RWPE2 (cell line): ENCODE measurements around the gene ELK3.
A peak's percentile ranks its signal among the peaks of the same experiment; 100 is the strongest.

Source experiments
- ATAC-seq: fragments of 200-7000 bp; cut with Tn5 transposase; 3 replicates; pipeline ENCODE4 v1.9.1; 2021; ENCODE audit warnings: low read depth
- DNase-seq: peaks from one replicate; pipeline ENCODE4 v3.0.0-alpha.2; 2020; ENCODE audit warnings: low spot score
- H3K27ac ChIP-seq: fragments of 450-650 bp; 2 replicates; pipeline ENCODE4 v1.5.1; 2017; ENCODE audit warnings: mild to moderate bottlenecking; ENCODE audit not compliant: poor library complexity, severe bottlenecking
- H3K27me3 ChIP-seq: fragments of 250-450 bp; sonication (Bioruptor Pico); 2 replicates; pipeline ENCODE4 v1.5.1; 2021; ENCODE audit warnings: mild to moderate bottlenecking, moderate library complexity; ENCODE audit not compliant: insufficient read depth, poor library complexity, severe bottlenecking
- H3K36me3 ChIP-seq: fragments of 250-450 bp; sonication (Bioruptor Pico); 2 replicates; pipeline ENCODE4 v1.5.1; 2020; ENCODE audit warnings: low read depth, mild to moderate bottlenecking, moderate library complexity
- H3K4me1 ChIP-seq: fragments of 250-450 bp; sonication (Bioruptor Pico); 2 replicates; pipeline ENCODE4 v1.5.1; 2021; ENCODE audit warnings: mild to moderate bottlenecking, moderate library complexity; ENCODE audit not compliant: insufficient read depth, poor library complexity, severe bottlenecking
- H3K4me3 ChIP-seq: fragments of 250-450 bp; sonication (Bioruptor Pico); 2 replicates; pipeline ENCODE4 v1.5.1; 2021; ENCODE audit warnings: mild to moderate bottlenecking, moderate library complexity; ENCODE audit not compliant: severe bottlenecking
- H3K9me3 ChIP-seq: fragments of 250-450 bp; sonication (Bioruptor Pico); 2 replicates; pipeline ENCODE4 v1.5.1; 2021; ENCODE audit warnings: mild to moderate bottlenecking, moderate library complexity; ENCODE audit not compliant: severe bottlenecking
- CTCF ChIP-seq: fragments of 450-650 bp; IDR thresholded peaks from one replicate; pipeline ENCODE4 v1.5.1; 2017; ENCODE audit warnings: mild to moderate bottlenecking, moderate library complexity; ENCODE audit not compliant: poor library complexity, severe bottlenecking

Gene ELK3

GRCh38 chr12:96246926-96247505 is 52.8 kb downstream of the ELK3 start:
- Histone ChIP-seq H3K9me3 (no peaks in the 10 kb centered on the region), H3K27ac (no peak overlapping the region), H3K4me1 (no peaks in the 10 kb centered on the region), H3K27me3 (no peaks in the 10 kb centered on the region), H3K36me3 (peaks cover 73% of the 10 kb centered on the region), H3K4me3 (no peak overlapping the region)
- TF ChIP-seq CTCF = no peak
- DNase-seq (no peak), ATAC-seq (no peak)

- DNase-seq (no peak), ATAC-seq (peak; percentile 45; the same call in 1 of the 3 replicates)
- H3K27ac ChIP-seq = no peak overlapping the region
- H3K27me3 ChIP-seq = no peaks in the 10 kb centered on the region
- H3K4me3 ChIP-seq = no peak overlapping the region
- TF ChIP-seq CTCF = no peak
- no peaks in the 10 kb centered on the region for H3K4me1 ChIP-seq
- peaks cover 77% of the 10 kb centered on the region for H3K36me3 ChIP-seq
- H3K9me3 ChIP-seq = no peaks in the 10 kb centered on the region
These were observed 53.4 kb downstream of the ELK3 start for GRCh38 chr12:96247563-96247962.

GRCh38 chr12:96248136-96248931 is 54.2 kb downstream of the ELK3 start:
- no peaks in the 10 kb centered on the region for H3K27me3 ChIP-seq

GRCh38 chr12:96249196-96250118 is 55.3 kb downstream of the ELK3 start:
- 0 out of 3 replicates have a peak, but pooled peaks have one; percentile 30 for ATAC-seq
- Histone ChIP-seq H3K4me1 (no peaks in the 10 kb centered on the region), H3K9me3 (no peaks in the 10 kb centered on the region), H3K36me3 (peaks cover 87% of the 10 kb centered on the region), H3K27me3 (no peaks in the 10 kb centered on the region), H3K4me3 (no peak overlapping the region), H3K27ac (no peak overlapping the region)
- no peak for DNase-seq
- TF ChIP-seq CTCF = no peak

More at GRCh38 chr12:96248136-96248931, 54.2 kb downstream of the ELK3 start:
- H3K36me3 ChIP-seq = peaks cover 78% of the 10 kb centered on the region
- H3K27ac ChIP-seq = no peak overlapping the region
- no peaks in the 10 kb centered on the region for H3K9me3 ChIP-seq
- TF ChIP-seq CTCF = no peak
- H3K4me3 ChIP-seq = no peak overlapping the region
- no peak for ATAC-seq
- DNase-seq = no peak
- H3K4me1 ChIP-seq = no peaks in the 10 kb centered on the region
